Ramos (cell line): Measurements from ENCODE around the gene FAXDC2.

Source experiments
- in situ Hi-C: fragments of 300-500 bp; cut with MboI; formaldehyde crosslinking; loops from one replicate; pipeline ENCODE4 v1.14.3; 2022; ENCODE audit warnings: low sequenced_read_pairs; ENCODE audit not compliant: unreplicated experiment

The FAXDC2 gene

GRCh38 chr5:154771383-154771901, 79.0 kb downstream of the FAXDC2 start:
- in situ Hi-C loops, result no loop called here

GRCh38 chr5:154770111-154770510, 80.3 kb downstream of the FAXDC2 start:
- in situ Hi-C loops, result no loop called here
